WTC11 (cell line): ENCODE results near the gene OR2T10.

Experiments used
- CTCF ChIP-seq: fragments of 200-600 bp; IDR thresholded peaks from 2 replicates; pipeline ENCODE4 v1.8.0; 2022; ENCODE audit warnings: antibody characterized with exemption
- FOXJ3 ChIP-seq: sonication (generic); formaldehyde crosslinking; IDR thresholded peaks from 2 replicates; pipeline ENCODE4 v1.9.0; 2021; ENCODE audit warnings: missing genetic modification reagents, mild to moderate bottlenecking, borderline replicate concordance
- FOXP1 ChIP-seq: sonication (generic); formaldehyde crosslinking; IDR thresholded peaks from 2 replicates; pipeline ENCODE4 v1.8.0; 2022; ENCODE audit warnings: missing genetic modification reagents, mild to moderate bottlenecking, moderate library complexity, borderline replicate concordance
- HMGA2 ChIP-seq: fragments of 250-450 bp; sonication (Bioruptor Pico); IDR thresholded peaks from 2 replicates; pipeline ENCODE4 v1.4.0; 2021; ENCODE audit warnings: mild to moderate bottlenecking, moderate library complexity
- JUN ChIP-seq: sonication (generic); formaldehyde crosslinking; IDR thresholded peaks from 2 replicates; pipeline ENCODE4 v1.8.0; 2023; ENCODE audit warnings: mild to moderate bottlenecking, missing genetic modification reagents
- STAT6 ChIP-seq: sonication (generic); formaldehyde crosslinking; conservative IDR thresholded peaks from 2 replicates; pipeline ENCODE4 v1.8.1; 2023; ENCODE audit warnings: mild to moderate bottlenecking, low read depth, missing genetic modification reagents, moderate library complexity

DNA sequence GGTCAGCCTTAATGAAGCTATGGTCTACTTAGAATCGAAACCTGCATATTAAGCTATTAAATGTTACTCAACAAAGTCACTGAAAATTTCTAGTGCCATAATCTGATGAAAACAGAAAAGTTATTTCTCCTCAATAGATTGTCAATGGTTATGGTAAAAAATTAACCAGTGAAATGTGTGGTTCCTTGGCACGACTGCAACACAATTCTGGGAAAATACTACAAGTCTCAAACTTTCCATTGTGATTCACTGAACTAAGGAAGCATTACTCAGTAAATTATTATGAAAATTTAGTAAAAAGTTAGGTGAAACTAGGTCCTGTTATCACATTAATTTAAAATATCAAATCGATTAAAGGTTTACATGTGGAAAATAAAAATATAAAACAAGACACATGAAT lies 12.8 kb upstream of the OR2T10 start:
- TF ChIP-seq STAT6 (CRISPR knock-in tag) (no peak), CTCF (no peak), HMGA2 (no peak), FOXJ3 (no peak), FOXP1 (CRISPR knock-in tag) (no peak), JUN (no peak)
